DOHH2 (cell line): Measurements from ENCODE around the gene NYAP1.
"Not testable (repeated sequence)": the region's sequence is repeated elsewhere in the genome, so short reads cannot be mapped to it uniquely, and the experiment has no call there.

Experiments used
- H3F3A ChIP-seq: fragments of 200-600 bp; sonication (generic), shearing (Covaris generic); 2 replicates; pipeline ENCODE4 v1.6.0; 2016; ENCODE audit warnings: antibody characterized with exemption, mild to moderate bottlenecking; ENCODE audit not compliant: control insufficient read depth, insufficient read depth
- H3K27ac ChIP-seq: fragments of 200-600 bp; sonication (generic); 2 replicates; pipeline ENCODE4 v1.5.1; 2014; ENCODE audit warnings: low read depth, mild to moderate bottlenecking, low read length, moderate library complexity
- H3K27me3 ChIP-seq: fragments of 200-600 bp; sonication (generic); 2 replicates; pipeline ENCODE4 v1.6.1; 2014; ENCODE audit warnings: mild to moderate bottlenecking, low read length, mixed read lengths; ENCODE audit not compliant: control insufficient read depth
- H3K36me3 ChIP-seq: fragments of 200-600 bp; sonication (generic); 2 replicates; pipeline ENCODE4 v1.6.1; 2014; ENCODE audit warnings: mild to moderate bottlenecking, low read length, moderate library complexity, mixed read lengths; ENCODE audit not compliant: control insufficient read depth
- H3K4me1 ChIP-seq: fragments of 200-600 bp; sonication (generic); 2 replicates; pipeline ENCODE4 v1.6.1; 2014; ENCODE audit warnings: mild to moderate bottlenecking, low read length, mixed read lengths; ENCODE audit not compliant: control insufficient read depth
- H3K4me2 ChIP-seq: fragments of 200-600 bp; sonication (generic); 2 replicates; pipeline ENCODE4 v1.6.0; 2014; ENCODE audit warnings: mild to moderate bottlenecking, low read length, moderate library complexity
- H3K4me3 ChIP-seq: fragments of 200-600 bp; sonication (generic); 2 replicates; pipeline ENCODE4 v1.5.1; 2014; ENCODE audit warnings: mild to moderate bottlenecking, low read length, mixed read lengths
- H3K79me2 ChIP-seq: fragments of 200-600 bp; sonication (generic); 2 replicates; pipeline ENCODE4 v1.6.1; 2014; ENCODE audit warnings: mild to moderate bottlenecking, low read length, mixed read lengths; ENCODE audit not compliant: control insufficient read depth
- H3K9me2 ChIP-seq: fragments of 200-600 bp; sonication (generic); replicated peaks from 2 replicates; pipeline ENCODE4 v1.6.1; 2014; ENCODE audit warnings: mild to moderate bottlenecking, low read length, mixed read lengths; ENCODE audit not compliant: control insufficient read depth
- H3K9me3 ChIP-seq: fragments of 200-600 bp; sonication (generic); 2 replicates; pipeline ENCODE4 v1.6.1; 2014; ENCODE audit warnings: antibody characterized with exemption, low read length, mixed read lengths; ENCODE audit not compliant: control insufficient read depth, insufficient read depth
- H4K20me1 ChIP-seq: fragments of 200-600 bp; sonication (generic); 2 replicates; pipeline ENCODE4 v1.6.0; 2014; ENCODE audit warnings: low read depth, mild to moderate bottlenecking, antibody characterized with exemption, low read length, moderate library complexity; ENCODE audit not compliant: control insufficient read depth, insufficient read depth
- EZH2phosphoT487 ChIP-seq: fragments of 200-600 bp; sonication (generic); IDR thresholded peaks from 2 replicates; pipeline ENCODE4 v1.6.1; 2017; ENCODE audit warnings: borderline replicate concordance, mild to moderate bottlenecking, antibody characterized with exemption, low read length, moderate library complexity, mixed read lengths
- TF ChIP-seq, protein P1 (sequence below): fragments of 200-600 bp; sonication (generic); IDR thresholded peaks from one replicate; pipeline ENCODE4 v1.5.1; 2014; ENCODE audit warnings: antibody characterized with exemption, mild to moderate bottlenecking, low read depth, low read length; ENCODE audit not compliant: poor library complexity, severe bottlenecking

NYAP1 gene

DNA sequence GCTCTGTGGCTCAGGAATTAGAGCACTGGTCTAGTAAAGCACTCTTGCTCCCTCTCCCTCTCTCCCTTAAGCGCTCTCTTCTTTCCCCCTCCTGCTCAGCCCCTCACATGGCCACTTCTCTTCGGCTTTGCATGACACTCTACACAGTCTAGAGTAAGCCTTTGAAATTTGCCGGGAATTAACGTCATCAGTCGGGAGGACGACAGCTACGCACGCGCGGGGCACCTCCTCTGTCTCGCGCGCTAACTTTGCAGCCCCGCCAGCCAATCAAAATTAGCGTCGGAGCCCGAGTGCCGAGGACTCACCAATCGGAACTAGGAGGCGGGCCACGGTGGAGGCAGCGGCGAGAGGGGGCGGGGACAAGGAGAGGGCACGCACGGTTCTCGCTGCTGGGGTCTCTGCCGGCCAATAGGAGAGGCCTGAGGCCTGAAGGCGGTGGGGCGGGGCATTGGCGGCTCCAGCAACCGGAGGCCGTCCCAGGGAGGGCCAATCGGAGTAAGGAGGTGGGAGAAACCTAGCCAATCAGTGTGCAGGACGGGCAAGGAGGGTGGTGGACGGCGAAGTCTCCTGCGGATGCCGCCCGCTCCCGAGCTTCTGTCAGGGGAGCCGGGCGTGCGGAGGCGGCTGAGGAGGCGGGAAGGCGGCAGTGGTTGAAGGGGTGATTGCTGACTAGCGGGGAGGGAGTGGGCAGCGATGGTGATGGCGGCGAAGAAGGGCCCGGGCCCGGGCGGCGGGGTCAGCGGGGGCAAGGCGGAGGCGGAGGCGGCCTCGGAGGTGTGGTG lies 55.1 kb downstream of the NYAP1 start, which contains the start of gene AGFG2:
Gene AGFG2 (plus strand): TSS at position 550 of the 782 bp plus-strand sequence. CDS start 144 bp downstream, at position 694.
- Histone ChIP-seq H3F3A (no peaks in the 10 kb centered on the region; the same call in 1 of the 2 replicates), H4K20me1 (no peaks in the 10 kb centered on the region), H3K79me2 (peaks cover 35% of the 10 kb centered on the region), H3K27me3 (no peaks in the 10 kb centered on the region), H3K4me1 (peaks cover 30% of the 10 kb centered on the region), H3K9me2 (no peaks in the 10 kb centered on the region), H3K4me2 (peak within 1 kb of the TSS; percentile 95), H3K4me3 (peak within 1 kb of the TSS; percentile 88), H3K9me3 (no peaks in the 10 kb centered on the region), H3K36me3 (no peaks in the 10 kb centered on the region), H3K27ac (peak within 1 kb of the TSS; percentile 28)
- TF ChIP-seq, protein P1, sequence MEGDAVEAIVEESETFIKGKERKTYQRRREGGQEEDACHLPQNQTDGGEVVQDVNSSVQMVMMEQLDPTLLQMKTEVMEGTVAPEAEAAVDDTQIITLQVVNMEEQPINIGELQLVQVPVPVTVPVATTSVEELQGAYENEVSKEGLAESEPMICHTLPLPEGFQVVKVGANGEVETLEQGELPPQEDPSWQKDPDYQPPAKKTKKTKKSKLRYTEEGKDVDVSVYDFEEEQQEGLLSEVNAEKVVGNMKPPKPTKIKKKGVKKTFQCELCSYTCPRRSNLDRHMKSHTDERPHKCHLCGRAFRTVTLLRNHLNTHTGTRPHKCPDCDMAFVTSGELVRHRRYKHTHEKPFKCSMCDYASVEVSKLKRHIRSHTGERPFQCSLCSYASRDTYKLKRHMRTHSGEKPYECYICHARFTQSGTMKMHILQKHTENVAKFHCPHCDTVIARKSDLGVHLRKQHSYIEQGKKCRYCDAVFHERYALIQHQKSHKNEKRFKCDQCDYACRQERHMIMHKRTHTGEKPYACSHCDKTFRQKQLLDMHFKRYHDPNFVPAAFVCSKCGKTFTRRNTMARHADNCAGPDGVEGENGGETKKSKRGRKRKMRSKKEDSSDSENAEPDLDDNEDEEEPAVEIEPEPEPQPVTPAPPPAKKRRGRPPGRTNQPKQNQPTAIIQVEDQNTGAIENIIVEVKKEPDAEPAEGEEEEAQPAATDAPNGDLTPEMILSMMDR, result no peak
- no peak for TF ChIP-seq EZH2phosphoT487

DNA sequence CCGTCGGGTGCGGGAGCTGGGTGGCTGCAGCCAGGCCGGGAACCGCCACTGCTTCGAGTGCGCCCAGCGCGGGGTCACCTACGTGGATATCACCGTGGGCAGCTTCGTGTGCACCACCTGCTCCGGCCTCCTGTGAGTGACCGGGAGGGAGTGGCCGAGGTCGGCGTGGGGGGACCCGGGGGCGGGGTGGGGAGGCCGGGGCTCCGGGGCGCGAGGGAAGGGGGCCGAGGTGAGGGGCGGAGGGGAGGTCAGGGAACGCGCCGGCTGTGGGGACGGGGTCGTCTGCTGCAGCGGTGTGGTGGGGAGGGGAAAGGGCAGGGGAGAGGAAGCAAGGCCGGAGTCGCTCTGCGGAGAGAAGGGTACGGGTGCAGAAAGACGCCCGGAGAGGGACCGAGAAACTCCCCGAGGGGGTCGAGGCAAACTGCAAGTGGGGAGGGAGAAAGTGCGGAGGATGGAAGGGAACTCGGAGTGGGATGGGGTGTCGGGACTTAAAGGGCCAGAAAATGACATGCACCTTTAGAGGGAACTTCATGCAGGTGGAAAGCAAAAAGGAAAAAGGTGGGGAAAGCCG lies 55.8 kb downstream of the NYAP1 start:
- TF ChIP-seq, protein P1, result no peak
- Histone ChIP-seq H3K36me3 (no peaks in the 10 kb centered on the region), H4K20me1 (no peaks in the 10 kb centered on the region)

DNA sequence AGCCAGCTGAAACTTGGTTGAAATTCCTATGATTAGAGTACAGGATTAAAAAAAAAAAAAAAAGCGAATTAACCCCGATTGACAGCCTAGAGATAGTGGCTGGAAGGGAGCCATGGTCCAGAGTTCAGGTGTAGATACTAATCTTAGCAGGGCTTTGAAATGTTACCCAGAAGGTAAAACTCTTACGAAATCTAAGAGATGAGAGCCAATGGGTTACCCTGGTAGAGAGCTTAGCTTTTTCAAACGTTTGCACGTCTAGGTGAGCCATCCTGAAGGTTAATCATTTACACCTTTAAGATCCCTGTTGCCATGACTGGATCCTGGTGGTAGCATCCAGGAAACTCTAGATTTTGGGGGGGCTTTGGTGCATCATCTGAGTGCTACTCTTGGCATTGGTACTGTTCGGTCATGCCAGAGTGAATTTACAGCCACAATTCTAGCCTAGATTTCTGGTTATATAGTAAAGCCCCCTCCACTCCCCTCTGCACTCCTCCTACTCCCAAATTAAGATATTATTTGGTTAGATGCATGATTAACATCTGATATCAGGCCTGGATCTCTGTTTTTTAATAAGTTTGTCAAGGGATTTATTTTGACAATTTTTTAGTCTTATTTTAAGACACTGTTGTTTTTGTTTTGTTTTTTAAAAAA lies 56.5 kb downstream of the NYAP1 start:
- Histone ChIP-seq H3F3A (peaks cover 2% of the 10 kb centered on the region; the same call in 1 of the 2 replicates), H3K4me3 (peak overlapping the region; percentile 88), H3K4me1 (peaks cover 43% of the 10 kb centered on the region), H3K27me3 (no peaks in the 10 kb centered on the region), H3K36me3 (no peaks in the 10 kb centered on the region), H3K79me2 (peaks cover 47% of the 10 kb centered on the region), H3K27ac (no peak overlapping the region), H3K9me2 (no peaks in the 10 kb centered on the region), H3K4me2 (peak overlapping the region; percentile 95), H3K9me3 (no peaks in the 10 kb centered on the region), H4K20me1 (no peaks in the 10 kb centered on the region)
- TF ChIP-seq, protein P1, result no peak
- no peak for TF ChIP-seq EZH2phosphoT487

More for the DNA sequence above, 55.8 kb downstream of the NYAP1 start:
- H3K27me3 ChIP-seq, result no peaks in the 10 kb centered on the region
- H3K4me1 ChIP-seq, result peaks cover 37% of the 10 kb centered on the region
- H3K4me3 ChIP-seq, result peak overlapping the region; percentile 88
- H3F3A ChIP-seq, result no peaks in the 10 kb centered on the region; the same call in 1 of the 2 replicates
- H3K4me2 ChIP-seq, result peak overlapping the region; percentile 95
- H3K27ac ChIP-seq, result no peak overlapping the region
- no peaks in the 10 kb centered on the region for H3K9me3 ChIP-seq
- peaks cover 42% of the 10 kb centered on the region for H3K79me2 ChIP-seq
- no peaks in the 10 kb centered on the region for H3K9me2 ChIP-seq

DNA sequence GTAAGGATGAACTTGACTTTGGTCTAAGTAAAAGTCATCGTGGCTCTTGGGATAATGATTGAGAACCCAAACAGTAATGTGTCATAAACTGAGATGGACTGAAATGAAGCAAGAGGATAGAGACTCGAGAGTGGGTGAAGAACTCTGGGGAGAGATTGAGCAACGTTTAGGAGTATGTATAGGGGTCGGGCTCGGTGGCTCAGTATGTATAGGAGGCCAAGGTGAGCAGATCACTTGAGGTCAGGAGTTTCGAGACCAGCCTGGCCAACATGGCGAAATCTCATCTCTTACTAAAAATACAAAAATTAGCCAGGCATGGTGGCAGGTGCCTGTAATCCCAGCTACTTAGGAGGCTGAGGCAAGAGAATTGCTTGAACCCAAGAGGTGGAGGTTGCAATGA lies 57.6 kb downstream of the NYAP1 start:
- not testable (repeated sequence) for H3K9me3 ChIP-seq, H3K36me3 ChIP-seq, H3K27ac ChIP-seq, H3K4me2 ChIP-seq, H3K4me3 ChIP-seq, H3K9me2 ChIP-seq, H3K27me3 ChIP-seq, H3F3A ChIP-seq, H4K20me1 ChIP-seq
- Histone ChIP-seq H3K4me1 (peaks cover 55% of the 10 kb centered on the region), H3K79me2 (peaks cover 58% of the 10 kb centered on the region)
